Immature natural killer cell (primary cell): ENCODE data around the gene NTRK3. TPM values are rescaled to one million over a fixed set of nuclear protein-coding genes. Genes with fewer than 3 reads are reported as not detected.
"Not testable (repeated sequence)": the region's sequence is repeated elsewhere in the genome, so short reads cannot be mapped to it uniquely, and the experiment has no call there.

Experiments
- DNase-seq, 3 donors: peaks; one replicate each; pipeline ENCODE4 v3.0.0; 2022; ENCODE audit warnings: mixed read lengths in 1 of 3
- H3K27ac Mint-ChIP-seq, 6 donors: one replicate each; pipeline ENCODE4 v1.8.0; 2020; ENCODE audit warnings: mixed read lengths in 6 of 6, mild to moderate bottlenecking in 5 of 6, inconsistent platforms in 4 of 6, moderate library complexity in 3 of 6
- H3K27me3 Mint-ChIP-seq, 3 donors: one replicate each; pipeline ENCODE4 v1.8.0; 2020 to 2021; ENCODE audit warnings: low read depth in 3 of 3, mild to moderate bottlenecking in 3 of 3, mixed read lengths in 3 of 3, moderate library complexity in 3 of 3, inconsistent platforms in 1 of 3
- H3K36me3 Mint-ChIP-seq, 3 donors: one replicate each; pipeline ENCODE4 v1.8.0; 2020; ENCODE audit warnings: mixed read lengths in 3 of 3, inconsistent platforms in 2 of 3, mild to moderate bottlenecking in 2 of 3
- H3K4me1 Mint-ChIP-seq, 2 donors: one replicate each; pipeline ENCODE4 v1.8.0; 2020; ENCODE audit warnings: inconsistent platforms in 2 of 2, mild to moderate bottlenecking in 2 of 2, mixed read lengths in 2 of 2, moderate library complexity in 1 of 2
- H3K4me3 Mint-ChIP-seq, 5 donors: one replicate each; pipeline ENCODE4 v1.8.0; 2020; ENCODE audit warnings: mild to moderate bottlenecking in 5 of 5, mixed read lengths in 5 of 5, inconsistent platforms in 3 of 5, moderate library complexity in 3 of 5
- H3K9me3 Mint-ChIP-seq, 6 donors: one replicate each; pipeline ENCODE4 v1.8.0; 2020; ENCODE audit warnings: mild to moderate bottlenecking in 6 of 6, mixed read lengths in 6 of 6, inconsistent platforms in 4 of 6, moderate library complexity in 3 of 6
- polyA plus RNA-seq, 3 donors: library from polyadenylated mRNA; unstranded; fragments of 300-500 nt; fragmentation: Illumina TruSeq; gene quantifications; one replicate each; pipeline ENCODE4 v1.2.3, GENCODE V29; 2021

NTRK3 gene
- polyA plus RNA-seq, 3 donors from 2014 or later: not detected

DNA sequence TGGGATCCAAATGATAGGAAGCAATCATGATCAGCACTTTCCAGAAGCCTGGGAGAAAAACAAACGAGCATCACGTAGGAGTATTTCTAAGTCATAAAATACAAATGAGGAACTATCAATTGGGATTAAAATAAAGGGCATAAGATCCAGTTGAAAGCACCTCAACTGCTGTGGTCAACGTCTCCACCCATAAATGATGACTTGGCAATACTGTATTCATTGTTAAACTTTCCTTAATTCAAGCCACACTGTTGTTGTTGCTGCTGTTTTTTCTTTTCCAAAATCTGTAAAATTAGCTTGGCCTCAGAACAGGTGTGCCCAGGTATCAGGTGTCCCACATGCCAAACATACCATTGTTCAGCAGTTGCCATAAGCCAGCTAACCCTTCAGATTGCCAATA lies 395.8 kb downstream of the NTRK3 start:
- H3K27me3 Mint-ChIP-seq: no peaks in the 10 kb centered on the region
- H3K36me3 Mint-ChIP-seq: no peaks in the 10 kb centered on the region
- no peaks in the 10 kb centered on the region for H3K4me1 Mint-ChIP-seq
- no peak for DNase-seq
- H3K27ac Mint-ChIP-seq: no peak overlapping the region
- H3K9me3 Mint-ChIP-seq: peaks cover 0 to 6% (median 1%) of the 10 kb centered on the region in 6 donors
- no peak overlapping the region for H3K4me3 Mint-ChIP-seq

DNA sequence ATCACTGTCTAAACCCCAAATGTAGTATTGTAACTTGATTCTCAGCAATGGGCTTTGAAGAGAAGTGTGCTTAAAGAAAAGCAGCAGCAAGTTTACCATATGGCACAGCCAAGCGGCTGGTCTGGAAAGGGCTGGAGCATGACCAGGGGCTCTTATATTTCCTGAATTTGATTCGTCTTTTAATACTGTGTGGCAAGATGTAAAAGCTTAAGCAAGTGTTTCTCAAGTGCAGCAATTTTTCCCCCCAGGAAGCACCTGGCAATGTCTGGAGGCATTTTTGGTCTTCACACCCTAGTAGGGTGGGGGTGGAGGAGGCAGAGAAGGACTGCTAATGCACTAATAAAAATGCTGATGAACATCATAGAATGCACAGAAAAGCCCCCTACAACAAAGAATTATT lies 397.9 kb downstream of the NTRK3 start:
- Mint-ChIP-seq H3K36me3 (no peaks in the 10 kb centered on the region), H3K9me3 (peaks cover 0 to 6% (median 2%) of the 10 kb centered on the region in 6 donors), H3K27me3 (no peaks in the 10 kb centered on the region), H3K4me3 (no peak overlapping the region), H3K4me1 (no peaks in the 10 kb centered on the region), H3K27ac (no peak overlapping the region)
- no peak for DNase-seq

DNA sequence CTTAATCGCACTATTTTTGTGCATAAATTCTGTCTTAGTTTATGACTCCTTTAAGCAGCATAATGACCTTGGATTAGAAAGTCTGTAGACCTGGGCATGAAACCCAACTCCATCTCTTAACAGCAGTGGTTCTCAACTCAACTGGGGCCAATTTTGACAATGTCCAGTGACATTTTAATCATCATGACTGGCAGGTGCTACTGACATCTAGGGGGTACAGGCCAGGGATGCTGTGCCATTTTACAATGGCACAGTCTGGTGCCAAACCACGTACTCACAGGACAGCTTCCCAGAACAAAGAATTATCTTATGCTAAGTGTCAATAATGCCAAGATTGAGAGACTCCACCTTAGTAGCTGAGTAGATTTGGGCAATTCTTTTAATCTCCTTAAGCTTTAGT lies 405.0 kb downstream of the NTRK3 start:
- Mint-ChIP-seq H3K9me3 (peaks cover 0 to 16% (median 2%) of the 10 kb centered on the region in 6 donors), H3K4me1 (no peaks in the 10 kb centered on the region), H3K27me3 (peaks cover 0 to 4% (median 2%) of the 10 kb centered on the region in 3 donors), H3K36me3 (no peaks in the 10 kb centered on the region), H3K27ac (no peak overlapping the region), H3K4me3 (no peak overlapping the region)
- DNase-seq: no peak

DNA sequence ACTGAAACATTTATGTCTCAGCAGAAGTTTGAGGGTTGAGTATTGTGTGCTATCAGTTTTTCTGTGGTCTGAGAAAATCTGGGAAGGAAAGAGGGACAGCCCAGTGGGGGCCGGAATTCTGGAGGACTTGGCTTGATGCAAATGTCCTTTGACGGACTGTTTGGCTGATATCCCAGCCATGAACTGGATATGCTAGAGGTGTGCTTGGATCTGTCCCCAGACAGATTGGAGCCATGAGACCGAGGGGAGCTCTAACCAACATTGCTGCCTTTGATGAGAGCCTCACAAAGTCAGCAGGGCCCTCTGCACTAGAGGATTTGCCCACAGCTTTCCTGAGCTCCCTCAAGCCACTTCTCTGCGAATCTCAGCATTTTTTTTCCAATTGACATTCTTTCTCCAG lies 405.6 kb downstream of the NTRK3 start:
- Mint-ChIP-seq H3K4me3 (no peak overlapping the region), H3K27me3 (peaks cover 0 to 4% (median 2%) of the 10 kb centered on the region in 3 donors), H3K9me3 (peaks cover 0 to 16% (median 2%) of the 10 kb centered on the region in 6 donors), H3K36me3 (no peaks in the 10 kb centered on the region), H3K4me1 (no peaks in the 10 kb centered on the region), H3K27ac (no peak overlapping the region)
- DNase-seq: no peak

DNA sequence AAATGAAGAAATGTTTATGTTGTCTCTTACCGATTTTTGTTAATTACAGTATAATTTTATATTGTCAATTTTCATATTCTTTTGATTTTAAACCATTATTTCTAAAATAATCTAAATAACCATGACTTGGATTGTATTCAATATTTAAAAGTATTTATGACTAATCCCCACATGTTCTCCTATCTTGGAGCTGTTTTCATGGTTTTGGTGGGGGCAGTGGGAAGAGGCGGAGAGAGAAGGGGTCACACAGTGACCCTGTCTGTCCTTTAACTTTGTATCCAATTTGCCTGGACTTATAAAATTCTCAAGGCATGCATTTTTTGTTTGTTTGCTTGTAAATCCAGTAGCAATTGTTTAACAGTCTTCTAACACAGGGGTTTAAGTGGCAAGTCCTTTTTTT lies 407.4 kb downstream of the NTRK3 start:
- Mint-ChIP-seq H3K36me3 (no peaks in the 10 kb centered on the region), H3K4me1 (no peaks in the 10 kb centered on the region), H3K4me3 (no peak overlapping the region), H3K27me3 (peaks cover 0 to 4% (median 2%) of the 10 kb centered on the region in 3 donors), H3K9me3 (peaks cover 0 to 11% (median 1%) of the 10 kb centered on the region in 6 donors), H3K27ac (no peak overlapping the region)
- no peak for DNase-seq

DNA sequence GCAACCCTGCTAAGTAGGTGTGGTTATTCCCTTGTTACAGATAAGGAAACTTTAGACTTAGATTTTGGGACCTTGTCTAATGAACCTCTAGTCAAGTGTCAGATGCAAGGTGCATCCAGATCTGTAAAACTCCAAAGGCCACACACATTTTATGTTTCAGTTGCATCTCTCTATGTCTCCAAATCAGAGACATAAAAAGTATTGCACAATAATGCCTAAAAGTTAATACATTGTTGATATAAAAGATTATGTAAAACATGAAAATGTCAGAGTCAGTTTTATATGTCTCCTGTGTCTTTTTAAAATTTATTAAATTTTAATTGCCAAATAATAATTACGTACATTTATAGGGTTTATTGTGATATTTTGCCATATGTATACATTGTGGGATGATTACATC lies 408.5 kb downstream of the NTRK3 start:
- Mint-ChIP-seq H3K4me1 (no peaks in the 10 kb centered on the region), H3K36me3 (no peaks in the 10 kb centered on the region), H3K27me3 (peaks cover 0 to 4% (median under 1%) of the 10 kb centered on the region in 3 donors), H3K27ac (no peak overlapping the region), H3K4me3 (no peak overlapping the region), H3K9me3 (peaks cover 0 to 6% (median 1%) of the 10 kb centered on the region in 6 donors)
- DNase-seq: no peak

DNA sequence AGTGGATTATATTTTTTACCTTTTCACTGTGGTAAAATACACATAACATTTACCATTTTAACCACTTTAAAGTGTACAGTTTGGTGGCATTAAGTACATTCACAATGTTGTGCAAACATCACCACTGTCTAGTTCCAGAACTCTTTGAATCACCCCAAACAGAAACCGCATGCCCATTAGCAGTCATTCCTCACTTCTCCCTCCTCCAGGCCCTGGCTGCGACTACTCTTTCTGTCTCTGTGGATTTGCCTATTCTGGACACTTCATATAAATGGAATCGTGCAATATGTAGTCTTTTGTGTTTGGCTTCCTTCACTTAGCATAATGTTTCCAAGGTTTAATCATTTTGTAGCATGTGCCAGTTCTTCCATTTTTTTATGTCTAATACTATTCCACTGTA lies 409.8 kb downstream of the NTRK3 start:
- Mint-ChIP-seq H3K36me3 (no peaks in the 10 kb centered on the region), H3K4me1 (no peaks in the 10 kb centered on the region), H3K9me3 (peaks cover 0 to 6% (median under 1%) of the 10 kb centered on the region in 6 donors), H3K27ac (no peak overlapping the region), H3K27me3 (peaks cover 0 to 4% (median 0%) of the 10 kb centered on the region in 3 donors), H3K4me3 (no peak overlapping the region)
- DNase-seq: no peak

DNA sequence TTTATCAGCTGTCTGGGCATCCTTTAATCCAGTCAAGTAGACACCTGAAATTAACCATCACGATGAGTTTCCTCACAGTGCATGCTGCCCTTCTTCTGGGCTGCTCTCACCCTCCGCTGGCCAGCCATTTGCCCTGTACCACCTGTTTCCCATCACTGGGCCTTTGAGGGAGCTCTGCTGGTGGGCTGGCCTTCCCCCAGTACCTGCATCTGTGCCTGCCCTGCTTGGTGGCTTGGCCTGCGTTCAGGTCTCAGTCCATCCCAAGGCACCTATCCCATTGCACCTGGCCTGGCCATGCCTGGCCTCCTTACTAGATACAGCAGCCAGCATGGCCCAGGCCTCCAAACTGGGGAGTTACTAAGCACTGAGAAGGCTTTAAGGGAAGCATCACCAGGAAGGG lies 413.2 kb downstream of the NTRK3 start:
- H3K27ac Mint-ChIP-seq: no peak overlapping the region
- peaks cover 0 to 6% (median 3%) of the 10 kb centered on the region in 6 donors for H3K9me3 Mint-ChIP-seq
- DNase-seq: no peak
- no peaks in the 10 kb centered on the region for H3K4me1 Mint-ChIP-seq
- no peaks in the 10 kb centered on the region for H3K36me3 Mint-ChIP-seq
- H3K4me3 Mint-ChIP-seq: no peak overlapping the region
- H3K27me3 Mint-ChIP-seq: peaks cover 0 to 2% (median 2%) of the 10 kb centered on the region in 3 donors

DNA sequence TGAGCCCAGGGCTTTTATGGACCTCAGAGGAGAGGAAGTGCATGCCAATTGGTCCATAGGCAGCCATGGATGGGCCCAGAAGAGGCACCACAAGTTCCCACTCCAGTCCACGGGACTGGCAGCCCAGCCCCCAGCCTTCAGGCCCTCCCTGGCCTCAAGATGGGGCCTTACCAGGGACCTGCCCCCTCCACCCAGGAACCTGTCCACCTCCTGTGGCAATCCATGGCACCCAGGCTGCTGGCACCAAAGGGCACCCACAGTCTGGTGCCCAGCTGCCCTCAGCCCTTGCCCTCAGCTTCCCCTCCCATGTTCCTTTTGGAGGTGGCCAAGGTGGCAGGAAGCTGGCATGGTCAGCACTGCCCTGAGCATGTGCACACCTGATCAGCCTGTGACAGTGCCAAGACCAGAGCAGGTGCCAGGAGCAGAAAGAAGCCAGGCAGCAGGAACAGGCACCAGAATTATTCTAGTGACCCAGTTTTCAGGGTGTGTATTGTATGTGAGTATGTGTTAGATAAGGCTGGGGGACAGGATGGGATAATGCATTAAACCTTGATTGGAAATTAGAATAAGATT lies 415.0 kb downstream of the NTRK3 start:
- Mint-ChIP-seq H3K4me1 (no peaks in the 10 kb centered on the region), H3K27ac (no peak overlapping the region), H3K4me3 (no peak overlapping the region), H3K9me3 (peaks cover 0 to 9% (median 3%) of the 10 kb centered on the region in 6 donors), H3K36me3 (no peaks in the 10 kb centered on the region), H3K27me3 (peaks cover 0 to 4% (median 0%) of the 10 kb centered on the region in 3 donors)
- no peak for DNase-seq

DNA sequence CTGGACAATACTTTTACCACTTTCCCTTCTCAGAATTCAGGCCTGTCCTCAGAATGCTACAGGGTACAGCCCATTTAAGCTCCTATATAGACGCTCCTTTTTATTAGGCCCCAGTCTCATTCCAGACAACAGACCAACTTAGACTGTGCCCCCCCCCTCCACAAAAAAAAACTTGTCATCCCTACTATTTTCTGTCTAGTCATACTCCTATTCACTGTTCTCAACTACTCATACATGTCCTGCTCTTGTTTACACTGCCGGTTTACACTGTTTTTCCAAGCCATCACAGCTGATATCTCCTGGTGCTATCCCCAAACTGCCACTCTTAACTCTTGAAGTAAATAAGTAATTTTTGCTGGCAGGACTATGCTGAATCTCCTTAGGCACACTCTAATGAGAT lies 420.7 kb downstream of the NTRK3 start:
- not testable (repeated sequence) for H3K4me3 Mint-ChIP-seq, DNase-seq, H3K27me3 Mint-ChIP-seq, H3K4me1 Mint-ChIP-seq, H3K36me3 Mint-ChIP-seq, H3K27ac Mint-ChIP-seq
- peaks cover 0 to 10% (median 4%) of the 10 kb centered on the region in 6 donors for H3K9me3 Mint-ChIP-seq

DNA sequence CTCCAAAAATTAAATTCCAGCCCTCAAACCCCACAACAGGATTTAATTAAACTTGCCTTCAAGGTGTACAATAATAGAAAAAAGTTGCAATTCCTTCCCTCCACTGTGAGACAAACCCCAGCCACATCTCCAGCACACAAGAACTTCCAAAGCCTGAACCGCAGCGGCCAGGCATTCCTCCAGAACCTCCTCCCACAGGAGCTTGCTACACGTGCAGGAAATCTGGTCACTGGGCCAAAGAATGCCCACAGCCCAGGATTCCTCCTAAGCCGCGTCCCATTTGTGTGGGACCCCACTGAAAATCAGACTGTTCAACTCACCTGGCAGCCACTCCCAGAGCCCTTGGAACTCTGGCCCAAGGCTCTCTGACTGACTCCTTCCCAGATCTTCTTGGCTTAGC lies 423.2 kb downstream of the NTRK3 start:
- not testable (repeated sequence) for H3K27me3 Mint-ChIP-seq, H3K27ac Mint-ChIP-seq, H3K36me3 Mint-ChIP-seq, H3K9me3 Mint-ChIP-seq, DNase-seq, H3K4me3 Mint-ChIP-seq, H3K4me1 Mint-ChIP-seq

DNA sequence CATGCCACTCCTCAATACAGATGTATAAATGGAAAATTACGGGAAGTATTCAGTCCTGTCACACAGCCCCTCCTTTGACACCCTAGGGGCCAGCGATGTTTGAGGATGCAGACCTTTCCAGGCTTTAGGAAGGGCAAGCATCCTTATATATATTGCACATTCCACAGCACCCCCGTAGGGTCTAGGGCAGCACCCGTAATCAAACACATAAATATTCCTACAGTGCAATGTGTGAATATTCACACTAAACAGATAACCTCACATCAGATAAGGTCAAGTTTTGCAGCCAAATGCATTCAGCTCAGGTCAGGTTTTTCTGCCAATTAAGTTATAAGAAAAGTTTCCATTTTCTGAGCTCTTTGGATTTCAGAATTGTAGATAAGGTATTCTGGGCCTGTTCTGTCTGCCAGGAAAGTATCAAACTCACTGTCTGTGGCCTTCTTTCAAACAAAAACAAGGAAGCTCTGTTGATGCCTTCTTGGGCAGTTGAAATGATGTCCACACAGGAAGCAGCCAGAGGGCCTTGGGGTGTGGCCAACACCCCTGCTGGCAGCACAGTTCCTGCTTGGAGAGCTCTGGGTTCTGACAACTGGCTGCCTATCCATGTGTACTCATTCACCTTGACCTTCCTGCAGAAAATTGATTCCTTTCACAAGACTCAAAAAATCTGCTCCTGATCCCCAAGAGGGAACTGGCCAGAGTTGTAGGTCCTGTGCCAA lies 427.0 kb downstream of the NTRK3 start:
- no peak overlapping the region for H3K4me3 Mint-ChIP-seq
- H3K4me1 Mint-ChIP-seq: no peaks in the 10 kb centered on the region
- H3K27me3 Mint-ChIP-seq: peaks cover 0 to 2% (median 2%) of the 10 kb centered on the region in 3 donors
- peaks cover 0 to 12% (median 3%) of the 10 kb centered on the region in 6 donors for H3K9me3 Mint-ChIP-seq
- H3K27ac Mint-ChIP-seq: no peak overlapping the region
- no peak for DNase-seq
- no peaks in the 10 kb centered on the region for H3K36me3 Mint-ChIP-seq

DNA sequence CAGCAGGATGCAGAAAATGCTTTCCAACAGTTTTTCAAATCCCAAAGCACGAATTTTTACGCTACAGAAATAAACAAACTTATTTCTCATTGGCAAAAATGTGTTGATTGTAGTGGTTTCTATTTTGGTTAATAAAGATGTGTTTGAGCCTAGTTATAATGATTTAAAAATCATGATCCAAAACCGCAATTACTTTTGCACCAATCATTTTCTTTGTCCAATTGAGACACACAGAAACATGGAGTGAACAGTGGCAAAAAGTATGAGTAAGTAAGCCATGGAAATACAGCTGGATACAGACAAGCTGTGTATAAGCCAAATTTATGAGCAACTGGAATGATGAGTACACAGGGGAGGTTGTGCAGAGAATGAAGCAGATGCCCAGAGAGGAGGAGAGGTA lies 427.9 kb downstream of the NTRK3 start:
- H3K27ac Mint-ChIP-seq: no peak overlapping the region
- no peaks in the 10 kb centered on the region for H3K36me3 Mint-ChIP-seq
- no peak overlapping the region for H3K4me3 Mint-ChIP-seq
- peaks cover 0 to 2% (median 2%) of the 10 kb centered on the region in 3 donors for H3K27me3 Mint-ChIP-seq
- H3K4me1 Mint-ChIP-seq: no peaks in the 10 kb centered on the region
- no peak for DNase-seq
- H3K9me3 Mint-ChIP-seq: peaks cover 2 to 12% (median 2%) of the 10 kb centered on the region in 6 donors

DNA sequence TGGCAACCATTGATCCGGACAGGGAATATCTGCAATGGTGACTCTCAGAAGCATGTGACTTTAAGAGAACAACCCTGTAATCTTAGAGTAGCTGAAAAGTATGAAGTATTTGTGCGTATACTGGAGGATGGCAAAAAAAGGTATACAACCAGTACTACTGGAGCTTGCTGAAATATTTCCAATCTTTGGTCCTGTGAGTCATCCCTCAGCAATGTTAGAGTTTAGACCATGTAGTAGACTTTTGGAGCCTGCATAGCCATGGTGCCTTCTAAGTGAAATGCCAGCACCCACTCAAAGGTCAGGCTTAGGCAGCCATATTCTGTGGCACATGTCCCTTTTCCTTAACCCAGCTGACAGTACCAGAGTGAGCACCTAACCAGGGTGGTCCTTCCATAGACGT lies 429.4 kb downstream of the NTRK3 start:
- no peaks in the 10 kb centered on the region for H3K36me3 Mint-ChIP-seq
- H3K27ac Mint-ChIP-seq: no peak overlapping the region
- no peak for DNase-seq
- H3K27me3 Mint-ChIP-seq: peaks cover 0 to 6% (median 2%) of the 10 kb centered on the region in 3 donors
- H3K4me1 Mint-ChIP-seq: no peaks in the 10 kb centered on the region
- H3K9me3 Mint-ChIP-seq: peaks cover 2 to 12% (median 2%) of the 10 kb centered on the region in 6 donors
- no peak overlapping the region for H3K4me3 Mint-ChIP-seq
